ENCODE measurements around the gene ALKBH8. TPM values are rescaled to one million over a fixed set of nuclear protein-coding genes. Genes with fewer than 3 reads are reported as not detected.

The ALKBH8 gene
- total and polyA plus RNA-seq, 2 of the 13 experiments (the other 11 are each of a cell fraction or from before 2014, with no cell fraction given): 2.4 to 9.1 TPM

- Histone ChIP-seq H3K4me2 (ENCODE audit: low read depth, low read length) (no peak overlapping the region), H3K4me3 (replicated peaks in 1 of 3; ENCODE audit: insufficient read depth in 1 of 3, low read depth in 2 of 3, low read length in 3 of 3) (no peak overlapping the region), H4K20me1 (ENCODE audit: insufficient read depth, low read length) (no peaks in the 10 kb centered on the region), H3K36me3 (replicated peaks in 1 of 2; ENCODE audit: control insufficient read depth in 1 of 2, insufficient read depth in 2 of 2, low read length in 2 of 2) (no peaks in the 10 kb centered on the region), H3K27ac (ENCODE audit: extremely low read length, insufficient read depth, low read length) (no peak overlapping the region), H3K4me1 (ENCODE audit: insufficient read depth, low read length) (no peaks in the 10 kb centered on the region), H2AFZ (ENCODE audit: low read length) (no peak overlapping the region), H3K27me3 (ENCODE audit: control insufficient read depth in 1 of 2, insufficient read depth in 2 of 2, low read length in 2 of 2) (no peaks in the 10 kb centered on the region; a peak in 1 of 5 replicates), H3K9ac (ENCODE audit: insufficient read depth, low read depth, low read length) (no peak overlapping the region), H3K79me2 (ENCODE audit: insufficient read depth, low read length) (no peaks in the 10 kb centered on the region), H3K9me3 (ENCODE audit: low read length) (no peaks in the 10 kb centered on the region)
- TF ChIP-seq ZNF547 (CRISPR knock-in tag; IDR thresholded peaks at IDR 0.05) (no peak), ZNF598 (CRISPR knock-in tag; IDR thresholded peaks at IDR 0.05; ENCODE audit: borderline replicate concordance) (no peak), CENPT (CRISPR knock-in tag; IDR thresholded peaks at IDR 0.05; ENCODE audit: low read depth) (no peak), ZNF33B (CRISPR knock-in tag; IDR thresholded peaks at IDR 0.05) (no peak), ZNF207 (IDR thresholded peaks at IDR 0.05; ENCODE audit: borderline replicate concordance) (no peak), MYPOP (CRISPR knock-in tag; IDR thresholded peaks at IDR 0.05) (no peak), ELF1 (CRISPR knock-in tag; IDR thresholded peaks at IDR 0.05) (no peak), TRIM24 (CRISPR knock-in tag; IDR thresholded peaks at IDR 0.05) (no peak), TCF7L2 (IDR thresholded peaks at IDR 0.05; ENCODE audit: low read depth, low read length) (no peak), ARID4A (CRISPR knock-in tag; IDR thresholded peaks at IDR 0.05; ENCODE audit: borderline replicate concordance) (no peak), ETV6 (CRISPR knock-in tag; conservative IDR thresholded peaks at IDR 0.05) (no peak), ZNF12 (CRISPR knock-in tag; IDR thresholded peaks at IDR 0.05) (no peak)
- intact Hi-C loops (cut with micrococcal nuclease; ENCODE audit: unreplicated experiment) (no loop called here), in situ Hi-C loops (cut with HindIII; ENCODE audit: extremely low pct_ligation_motif_present, low pct_unique_long_range_greater_than_20kb) (no loop called here)
- whole genome bisulfite sequencing (ENCODE audit: low lambda C conversion rate): 68% methylated on average over 1 of the region's 1 CpG
- FAIRE-seq: no peak
- CTCF ChIA-PET (ENCODE audit: low intra/inter-chr PET ratio, low total read pairs): no interaction called here
- no peak for DNase-seq (ENCODE audit: low spot score)
- no peak for ATAC-seq
- no TSS peak for BruUV-seq (replicated peaks)
- POLR2A ChIA-PET: no interaction called here
These were observed 97.8 kb downstream of the ALKBH8 start for GRCh38 chr11:107467696-107468095.
